Lower leg skin (tissue), 3 donors: Measurements from ENCODE around the gene PRX.

Experiments
- POLR2A ChIP-seq, 2 donors: fragments of 450-650 bp; IDR thresholded peaks; one replicate each; pipeline ENCODE4 v1.6.1; 2016 to 2017; ENCODE audit warnings: antibody characterized with exemption in 2 of 2, mild to moderate bottlenecking in 1 of 2, moderate library complexity in 1 of 2
- TF ChIP-seq, protein P1 (sequence below), 3 donors: fragments of 450-650 bp; IDR thresholded peaks; one replicate each; pipeline ENCODE4 v1.5.1; 2016; ENCODE audit warnings: antibody characterized with exemption in 3 of 3, mild to moderate bottlenecking in 3 of 3, moderate library complexity in 2 of 3

DNA sequence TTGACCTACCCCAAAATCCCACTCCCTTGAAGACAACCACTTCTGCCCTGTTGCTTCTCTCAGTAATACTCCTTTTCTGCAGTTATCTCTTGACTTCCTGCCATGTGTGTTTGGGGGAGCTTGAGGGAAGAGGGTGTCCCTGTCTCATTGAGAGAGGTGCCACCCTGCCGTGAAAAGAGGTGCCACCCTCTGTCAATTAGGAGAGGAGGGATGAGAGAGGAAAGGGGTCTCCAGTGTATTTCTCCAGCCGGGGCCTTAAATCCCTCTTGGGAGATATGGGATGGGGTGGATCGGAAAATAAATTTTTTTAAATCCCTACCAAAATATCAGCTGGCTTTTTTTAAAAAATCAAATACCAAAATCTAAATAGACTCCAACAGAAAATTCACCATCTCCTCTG is 48.2 kb downstream of the PRX start:
- TF ChIP-seq POLR2A (IDR thresholded peaks at IDR 0.05): no peak
- TF ChIP-seq, protein P1, sequence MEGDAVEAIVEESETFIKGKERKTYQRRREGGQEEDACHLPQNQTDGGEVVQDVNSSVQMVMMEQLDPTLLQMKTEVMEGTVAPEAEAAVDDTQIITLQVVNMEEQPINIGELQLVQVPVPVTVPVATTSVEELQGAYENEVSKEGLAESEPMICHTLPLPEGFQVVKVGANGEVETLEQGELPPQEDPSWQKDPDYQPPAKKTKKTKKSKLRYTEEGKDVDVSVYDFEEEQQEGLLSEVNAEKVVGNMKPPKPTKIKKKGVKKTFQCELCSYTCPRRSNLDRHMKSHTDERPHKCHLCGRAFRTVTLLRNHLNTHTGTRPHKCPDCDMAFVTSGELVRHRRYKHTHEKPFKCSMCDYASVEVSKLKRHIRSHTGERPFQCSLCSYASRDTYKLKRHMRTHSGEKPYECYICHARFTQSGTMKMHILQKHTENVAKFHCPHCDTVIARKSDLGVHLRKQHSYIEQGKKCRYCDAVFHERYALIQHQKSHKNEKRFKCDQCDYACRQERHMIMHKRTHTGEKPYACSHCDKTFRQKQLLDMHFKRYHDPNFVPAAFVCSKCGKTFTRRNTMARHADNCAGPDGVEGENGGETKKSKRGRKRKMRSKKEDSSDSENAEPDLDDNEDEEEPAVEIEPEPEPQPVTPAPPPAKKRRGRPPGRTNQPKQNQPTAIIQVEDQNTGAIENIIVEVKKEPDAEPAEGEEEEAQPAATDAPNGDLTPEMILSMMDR (IDR thresholded peaks at IDR 0.05): no peak
